ENCODE results near the gene LRRC28.

DNA sequence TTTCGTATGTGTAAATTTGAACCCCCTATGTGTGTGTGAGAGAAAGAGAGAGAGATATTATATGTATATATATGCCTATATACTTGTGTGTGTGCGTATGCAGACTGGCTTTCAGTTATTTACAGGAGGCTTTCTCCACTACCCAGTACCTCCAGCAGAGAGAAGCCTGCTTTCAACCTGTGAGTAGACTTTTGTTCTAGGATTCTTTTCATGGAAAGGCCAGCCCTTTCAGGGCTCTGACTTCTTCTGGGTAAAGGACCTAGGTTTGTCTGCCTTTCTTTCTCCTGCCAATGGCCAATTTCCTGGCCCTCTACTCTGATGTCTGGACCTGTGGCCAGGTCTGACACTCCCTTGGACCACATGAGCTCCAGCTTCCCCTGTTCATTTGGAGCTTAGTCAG, 23.8 kb downstream of the LRRC28 start:
- TF ChIP-seq, protein P1, sequence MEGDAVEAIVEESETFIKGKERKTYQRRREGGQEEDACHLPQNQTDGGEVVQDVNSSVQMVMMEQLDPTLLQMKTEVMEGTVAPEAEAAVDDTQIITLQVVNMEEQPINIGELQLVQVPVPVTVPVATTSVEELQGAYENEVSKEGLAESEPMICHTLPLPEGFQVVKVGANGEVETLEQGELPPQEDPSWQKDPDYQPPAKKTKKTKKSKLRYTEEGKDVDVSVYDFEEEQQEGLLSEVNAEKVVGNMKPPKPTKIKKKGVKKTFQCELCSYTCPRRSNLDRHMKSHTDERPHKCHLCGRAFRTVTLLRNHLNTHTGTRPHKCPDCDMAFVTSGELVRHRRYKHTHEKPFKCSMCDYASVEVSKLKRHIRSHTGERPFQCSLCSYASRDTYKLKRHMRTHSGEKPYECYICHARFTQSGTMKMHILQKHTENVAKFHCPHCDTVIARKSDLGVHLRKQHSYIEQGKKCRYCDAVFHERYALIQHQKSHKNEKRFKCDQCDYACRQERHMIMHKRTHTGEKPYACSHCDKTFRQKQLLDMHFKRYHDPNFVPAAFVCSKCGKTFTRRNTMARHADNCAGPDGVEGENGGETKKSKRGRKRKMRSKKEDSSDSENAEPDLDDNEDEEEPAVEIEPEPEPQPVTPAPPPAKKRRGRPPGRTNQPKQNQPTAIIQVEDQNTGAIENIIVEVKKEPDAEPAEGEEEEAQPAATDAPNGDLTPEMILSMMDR (IDR thresholded peaks at IDR 0.05) = no peak
- no peak for TF ChIP-seq POLR2A (IDR thresholded peaks at IDR 0.05)
